Activated naive CD4-positive, alpha-beta T cell treated with Interleukin-2 at 50 U/mL for 16 hours (primary cell): ENCODE measurements around the gene LRFN2.

Experiments used
- DNase-seq: peaks from one replicate; pipeline ENCODE4 v3.0.0-alpha.2; 2020

LRFN2 gene

GRCh38 chr6:40509716-40510260 lies 77.4 kb downstream of the LRFN2 start:
- DNase-seq = no peak

DNA sequence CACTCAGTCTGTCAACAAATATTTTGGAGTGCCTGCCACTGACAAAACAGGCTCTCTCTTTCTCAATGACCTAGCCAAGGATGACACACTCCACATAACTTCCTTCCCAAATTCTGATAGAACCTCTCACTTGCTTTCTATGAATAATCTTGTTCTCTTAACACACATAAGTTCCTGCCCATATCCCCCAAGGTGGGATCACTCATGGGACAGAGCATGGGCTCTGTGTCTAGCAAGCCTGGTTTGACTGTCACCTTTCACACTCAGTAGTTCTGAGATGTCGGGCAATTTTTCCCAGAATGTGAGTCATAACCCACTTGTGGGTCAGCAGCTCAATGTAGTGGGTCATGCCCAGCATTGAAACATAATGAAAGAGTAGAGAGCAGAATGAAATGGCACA lies 78.1 kb downstream of the LRFN2 start:
- no peak for DNase-seq

DNA sequence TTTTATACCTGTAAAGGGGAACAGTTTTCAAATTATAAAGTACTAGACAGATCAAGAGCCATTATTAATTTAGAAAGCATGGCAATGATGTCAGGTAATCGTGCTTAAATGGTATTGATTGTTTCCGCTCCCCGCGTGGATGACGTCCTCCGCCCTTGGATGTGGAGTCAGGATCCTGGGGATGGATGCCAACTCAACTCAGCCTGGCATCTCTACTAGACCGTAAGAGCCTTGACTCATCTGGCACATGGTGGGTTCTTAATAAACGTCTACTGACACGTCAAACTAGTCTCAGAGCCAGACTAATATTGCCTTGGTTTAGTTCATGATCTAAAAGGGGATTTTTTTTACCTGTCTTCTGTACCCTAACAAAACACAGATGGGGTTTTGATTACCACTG lies 80.2 kb downstream of the LRFN2 start:
- DNase-seq = no peak

- no peak for DNase-seq
These were observed 81.9 kb downstream of the LRFN2 start for GRCh38 chr6:40505191-40505810.

- no peak for DNase-seq
These were observed 82.9 kb downstream of the LRFN2 start for GRCh38 chr6:40504274-40504673.

DNA sequence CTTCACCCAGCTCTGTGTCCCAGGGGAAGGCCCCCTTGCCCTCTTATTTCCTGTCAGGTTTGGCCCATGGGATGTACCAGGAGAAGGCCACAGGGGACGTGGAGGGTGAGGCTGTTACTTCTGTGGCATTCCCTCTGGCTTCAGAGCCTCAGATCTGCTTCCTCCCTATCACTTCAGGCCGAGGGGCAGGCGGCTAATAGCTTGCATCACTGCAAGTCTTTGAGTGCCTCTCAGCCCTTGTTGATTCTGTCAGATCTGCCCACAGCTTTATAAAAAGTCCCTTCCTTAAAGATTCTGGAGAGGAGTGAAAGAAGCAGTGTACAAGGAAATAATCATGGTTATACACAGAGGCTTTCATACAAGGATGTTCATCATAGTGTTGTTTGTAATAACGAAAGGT lies 86.9 kb downstream of the LRFN2 start:
- no peak for DNase-seq

GRCh38 chr6:40499215-40499614 lies 87.9 kb downstream of the LRFN2 start:
- DNase-seq = no peak

GRCh38 chr6:40498148-40498547 lies 89.0 kb downstream of the LRFN2 start:
- DNase-seq = no peak

- DNase-seq = no peak
These were observed 95.0 kb downstream of the LRFN2 start for GRCh38 chr6:40492187-40492586.

DNA sequence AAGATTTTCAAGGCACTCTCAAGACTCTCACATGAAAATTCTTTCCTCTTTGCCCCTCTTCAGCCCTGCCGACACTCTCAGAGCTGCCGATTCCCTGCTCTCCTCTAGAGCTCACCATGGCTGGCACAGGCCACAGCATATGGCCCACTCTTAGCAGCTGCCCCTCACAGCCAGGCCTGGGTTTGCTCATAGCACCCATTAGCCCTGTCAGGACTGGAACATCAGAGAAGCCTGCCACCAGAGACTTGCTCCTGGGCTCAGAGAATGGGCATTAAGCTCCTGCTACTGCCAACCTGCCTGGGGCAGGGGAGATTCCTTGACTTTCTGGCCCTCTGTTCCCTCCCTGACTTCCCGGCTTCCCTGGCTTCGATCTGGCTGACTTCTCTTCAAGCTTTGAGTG lies 96.7 kb downstream of the LRFN2 start:
- no peak for DNase-seq

- DNase-seq = no peak
These were observed 97.4 kb downstream of the LRFN2 start for GRCh38 chr6:40489798-40490197.

- no peak for DNase-seq
These were observed 100.6 kb downstream of the LRFN2 start for GRCh38 chr6:40486576-40486975.

GRCh38 chr6:40485795-40486194 lies 101.4 kb downstream of the LRFN2 start:
- no peak for DNase-seq

GRCh38 chr6:40485300-40485699 lies 101.9 kb downstream of the LRFN2 start:
- DNase-seq = no peak

GRCh38 chr6:40484066-40484465 lies 103.1 kb downstream of the LRFN2 start:
- no peak for DNase-seq

DNA sequence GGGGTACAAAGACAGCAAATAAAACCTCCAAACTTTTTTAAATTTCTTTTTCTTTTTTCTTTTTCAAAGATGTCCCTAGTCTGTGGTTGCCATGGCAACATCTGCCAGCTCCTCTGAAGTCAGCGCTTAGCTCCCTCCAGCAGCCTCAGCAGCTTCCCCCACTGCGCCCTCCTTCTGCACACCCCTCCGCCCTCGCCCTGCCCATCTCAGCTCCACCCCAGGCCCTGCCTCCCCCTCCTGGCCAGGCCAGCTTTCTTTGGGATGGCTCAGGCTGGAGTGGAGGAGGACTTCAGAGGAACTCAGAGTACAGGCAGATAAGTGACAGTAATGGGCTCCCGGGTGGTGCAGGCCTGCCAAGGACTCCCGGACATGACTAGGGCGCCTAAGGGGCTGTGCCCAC lies 104.6 kb downstream of the LRFN2 start:
- no peak for DNase-seq

DNA sequence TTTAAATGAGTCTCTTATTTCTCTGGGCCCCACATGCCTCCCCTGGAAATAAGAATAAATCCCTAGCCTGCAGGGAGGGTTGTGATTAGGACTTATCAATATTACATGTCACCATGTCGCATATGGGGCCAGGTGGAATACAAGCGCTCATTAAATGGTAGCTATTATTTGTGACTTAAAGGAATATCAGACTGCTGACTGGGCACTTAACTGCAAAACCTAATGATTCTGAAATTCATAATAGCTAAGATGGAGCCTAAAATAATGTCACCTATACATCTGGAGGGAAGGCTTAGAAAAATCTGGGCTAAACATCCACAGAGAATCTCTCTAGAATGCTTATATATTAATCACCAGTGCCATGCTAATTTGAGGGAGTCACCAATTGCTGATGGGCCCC lies 106.5 kb downstream of the LRFN2 start:
- DNase-seq = no peak

GRCh38 chr6:40479706-40480105 lies 107.5 kb downstream of the LRFN2 start:
- DNase-seq = no peak

DNA sequence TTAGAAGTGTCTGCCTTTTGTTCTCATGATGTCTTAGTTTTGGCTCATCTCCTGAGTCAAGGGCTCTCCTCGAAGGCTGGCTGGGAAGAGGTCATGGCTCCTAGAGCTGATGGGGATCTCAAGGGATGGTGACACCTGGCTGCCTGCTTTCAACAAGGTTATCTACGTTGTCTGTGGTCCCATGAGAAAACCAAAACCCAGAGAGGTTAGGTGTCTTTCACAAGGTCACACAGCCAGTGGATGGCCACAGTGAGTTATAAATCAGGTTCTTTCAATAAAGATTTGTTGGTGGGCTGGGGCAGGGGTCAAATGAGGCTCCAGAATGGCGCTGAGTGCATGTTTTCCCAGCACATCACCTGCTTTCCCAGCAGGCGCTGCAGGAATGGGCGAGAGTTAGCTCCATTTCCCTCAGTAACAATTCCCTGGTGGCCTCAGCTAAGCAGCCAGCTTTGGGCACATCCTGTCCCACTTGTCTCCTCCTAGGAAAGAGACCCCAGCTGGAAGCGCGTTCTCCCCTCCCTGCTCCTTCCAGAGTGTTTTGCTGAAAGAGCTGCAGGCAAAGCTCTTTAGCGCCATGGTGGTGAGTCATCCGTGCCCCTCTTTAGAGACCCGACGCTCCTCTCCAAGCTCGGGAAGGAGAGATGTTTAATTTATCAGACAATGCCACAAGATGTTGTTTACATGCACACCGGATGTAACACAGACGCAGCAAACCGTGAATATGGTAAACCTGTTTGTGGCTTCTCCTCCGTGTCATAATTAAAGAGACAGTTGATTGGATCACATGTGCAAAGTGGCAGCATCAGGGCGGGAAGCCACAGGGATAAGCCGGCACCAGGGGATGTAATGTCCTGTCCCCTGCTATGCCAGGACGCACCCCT lies 109.7 kb downstream of the LRFN2 start:
- DNase-seq = no peak

GRCh38 chr6:40476673-40477072 lies 110.5 kb downstream of the LRFN2 start:
- no peak for DNase-seq

DNA sequence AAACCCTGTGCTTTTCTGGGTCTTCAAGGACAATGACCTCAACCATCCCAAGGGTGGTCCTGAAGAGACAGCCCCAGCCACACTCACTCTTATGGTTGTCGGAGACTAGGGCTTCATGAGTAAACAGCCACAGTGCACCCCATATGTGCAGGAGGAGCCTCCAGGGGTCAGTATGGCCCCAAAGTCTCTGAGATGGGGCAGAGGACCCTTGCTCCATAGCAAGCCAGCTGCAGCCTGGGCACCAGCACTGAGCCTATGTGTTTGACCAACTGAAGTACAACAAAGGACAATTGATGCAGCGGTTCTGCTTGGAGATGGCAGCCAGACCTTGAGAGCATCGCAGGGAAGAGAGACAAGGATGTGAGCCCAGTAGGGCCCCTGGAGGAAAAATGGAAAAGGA lies 112.2 kb downstream of the LRFN2 start:
- DNase-seq = no peak

GRCh38 chr6:40473026-40473425 lies 114.1 kb downstream of the LRFN2 start:
- no peak for DNase-seq

GRCh38 chr6:40472353-40472752 lies 114.8 kb downstream of the LRFN2 start:
- DNase-seq = no peak

GRCh38 chr6:40471243-40471642 lies 115.9 kb downstream of the LRFN2 start:
- DNase-seq = no peak
